ENCODE data around the gene MALL.
"Not testable (repeated sequence)": the region's sequence is repeated elsewhere in the genome, so short reads cannot be mapped to it uniquely, and the experiment has no call there.

The MALL gene

GRCh38 chr2:110120171-110121051 is 4.8 kb upstream of the MALL start:
- no peak for DNase-seq

- DNase-seq = no peak
These were observed 550 bp upstream of the MALL start for GRCh38 chr2:110116033-110116710.

GRCh38 chr2:110114831-110115255 is 779 bp downstream of the MALL start:
- DNase-seq = no peak

- DNase-seq = no peak
These were observed 1.5 kb downstream of the MALL start for GRCh38 chr2:110113961-110114591.

GRCh38 chr2:110108291-110108690 is 7.3 kb downstream of the MALL start:
- DNase-seq = not testable (repeated sequence)

- DNase-seq = no peak
These were observed 8.2 kb downstream of the MALL start for GRCh38 chr2:110107092-110108079.

GRCh38 chr2:110106642-110107041 is 9.0 kb downstream of the MALL start:
- no peak for DNase-seq

GRCh38 chr2:110105608-110106467 is 9.8 kb downstream of the MALL start:
- DNase-seq = no peak

- no peak for DNase-seq
These were observed 10.4 kb downstream of the MALL start for GRCh38 chr2:110105183-110105582.

GRCh38 chr2:110104025-110104771 is 11.4 kb downstream of the MALL start:
- no peak for DNase-seq

GRCh38 chr2:110103061-110103961 is 12.3 kb downstream of the MALL start:
- DNase-seq = no peak

- no peak for DNase-seq
These were observed 13.5 kb downstream of the MALL start for GRCh38 chr2:110101901-110102803.

GRCh38 chr2:110101280-110101844 is 14.3 kb downstream of the MALL start:
- peak; percentile 83 for DNase-seq

GRCh38 chr2:110100880-110101279 is 14.7 kb downstream of the MALL start:
- DNase-seq = not testable (repeated sequence)

GRCh38 chr2:110100480-110100879 is 15.1 kb downstream of the MALL start:
- DNase-seq = no peak

- DNase-seq = no peak
These were observed 16.0 kb downstream of the MALL start for GRCh38 chr2:110099471-110100225.

GRCh38 chr2:110099038-110099425 is 16.6 kb downstream of the MALL start:
- no peak for DNase-seq
